OCI-LY7 (cell line): ENCODE data around the gene SDHD. TPM values are rescaled to one million over a fixed set of nuclear protein-coding genes. Genes with fewer than 3 reads are reported as not detected.
"Not testable (repeated sequence)": the region's sequence is repeated elsewhere in the genome, so short reads cannot be mapped to it uniquely, and the experiment has no call there.

Source experiments
- BruUV-seq: library from RNA; stranded (reverse); fragments of 400-500 nt; replicated peaks from 2 replicates; lab custom pipeline; 2021; lab: Mats Ljungman, UMichigan
- CTCF ChIA-PET: fragments of 300-600 bp; sonication (Branson Sonifier 250); formaldehyde crosslinking; loops from one replicate; lab custom pipeline; 2022; ENCODE audit warnings: antibody characterized with exemption; ENCODE audit not compliant: unreplicated experiment; lab: Charles Lee
- POLR2A ChIA-PET: fragments of 300-600 bp; sonication (Branson Sonifier 250); formaldehyde crosslinking; loops from one replicate; lab custom pipeline; 2022; ENCODE audit warnings: antibody characterized with exemption; lab: Charles Lee
- DNase-seq: peaks from one replicate; pipeline ENCODE4 v3.0.0-alpha.2; 2015; ENCODE audit warnings: low spot score
- H2AFZ ChIP-seq: fragments of 200-600 bp; sonication (generic), shearing (Covaris generic); 2 replicates; pipeline ENCODE4 v1.6.1; 2014; ENCODE audit warnings: mild to moderate bottlenecking, antibody characterized with exemption, low read length, moderate library complexity
- H3K27ac ChIP-seq: fragments of 200-600 bp; sonication (generic); 2 replicates; pipeline ENCODE4 v1.5.1; 2014; ENCODE audit warnings: mixed run types, low read depth, mild to moderate bottlenecking, moderate library complexity, low read length, inconsistent platforms; ENCODE audit not compliant: poor library complexity, severe bottlenecking
- H3K36me3 ChIP-seq: fragments of 200-600 bp; sonication (generic); 2 replicates; pipeline ENCODE4 v1.6.1; 2014; ENCODE audit warnings: mild to moderate bottlenecking, antibody characterized with exemption, low read length, moderate library complexity, mixed read lengths; ENCODE audit not compliant: insufficient read depth
- H3K4me1 ChIP-seq: fragments of 200-600 bp; sonication (generic); 2 replicates; pipeline ENCODE4 v1.5.1; 2014; ENCODE audit warnings: mild to moderate bottlenecking, low read length; ENCODE audit not compliant: insufficient read depth, poor library complexity, severe bottlenecking
- H3K4me2 ChIP-seq: fragments of 200-600 bp; sonication (generic); 2 replicates; pipeline ENCODE4 v1.6.1; 2014; ENCODE audit warnings: mild to moderate bottlenecking, low read length
- H3K4me3 ChIP-seq: fragments of 200-600 bp; sonication (generic); 2 replicates; pipeline ENCODE4 v1.5.1; 2014; ENCODE audit warnings: mild to moderate bottlenecking, low read depth, low read length; ENCODE audit not compliant: poor library complexity, severe bottlenecking
- H3K79me2 ChIP-seq: fragments of 200-600 bp; sonication (generic); 2 replicates; pipeline ENCODE4 v1.6.1; 2016; ENCODE audit warnings: low read depth, mild to moderate bottlenecking, low read length, moderate library complexity, mixed read lengths; ENCODE audit not compliant: insufficient read depth
- H3K9me2 ChIP-seq: fragments of 200-600 bp; sonication (generic); 2 replicates; pipeline ENCODE4 v1.6.1; 2016; ENCODE audit warnings: mild to moderate bottlenecking, low read length, mixed read lengths; ENCODE audit not compliant: insufficient read depth
- H3K9me3 ChIP-seq: fragments of 200-600 bp; sonication (generic); 2 replicates; pipeline ENCODE4 v1.6.1; 2014; ENCODE audit warnings: mild to moderate bottlenecking, mixed run types, low read length, mixed read lengths
- H4K20me1 ChIP-seq: fragments of 200-600 bp; sonication (generic); 2 replicates; pipeline ENCODE4 v1.6.1; 2014; ENCODE audit warnings: mild to moderate bottlenecking, antibody characterized with exemption, low read length, moderate library complexity, mixed read lengths; ENCODE audit not compliant: insufficient read depth
- CTCF ChIP-seq: fragments of 200-600 bp; sonication (generic); conservative IDR thresholded peaks from 2 replicates; pipeline ENCODE4 v1.5.1; 2014; ENCODE audit warnings: mild to moderate bottlenecking, antibody characterized with exemption, low read length, moderate library complexity, mixed read lengths
- EZH2phosphoT487 ChIP-seq: fragments of 200-600 bp; sonication (generic); IDR thresholded peaks from 2 replicates; pipeline ENCODE4 v1.6.1; 2018; ENCODE audit warnings: low read depth, borderline replicate concordance, mild to moderate bottlenecking, mixed run types, antibody characterized with exemption, low read length, moderate library complexity, mixed read lengths
- intact Hi-C: fragments of 100-400 bp; cut with micrococcal nuclease; formaldehyde crosslinking; loops from one replicate; pipeline ENCODE4 v1.10.0; 2022; ENCODE audit not compliant: unreplicated experiment
- total RNA-seq, 2 experiments: library from RNA; depleted of rRNA in 1 of 2; stranded (reverse); fragments of >200 nt in 1 of 2; shearing (Covaris generic) in 1 of 2; gene quantifications; 2 replicates each; pipeline ENCODE4 v1.2.3, GENCODE V29; 2014 to 2022

The SDHD gene
- total RNA-seq, 2 experiments from 2014 or later: 58.8 to 77.1 TPM

GRCh38 chr11:112085822-112086421 lies 751 bp upstream of the SDHD start:
- Histone ChIP-seq H3K9me2 (no peaks in the 10 kb centered on the region), H3K27ac (peak overlapping the region; percentile 42), H3K9me3 (no peaks in the 10 kb centered on the region), H3K4me2 (peak overlapping the region; percentile 85), H3K4me1 (peaks cover 24% of the 10 kb centered on the region), H4K20me1 (no peaks in the 10 kb centered on the region), H2AFZ (peak overlapping the region; percentile 53), H3K36me3 (peaks cover 74% of the 10 kb centered on the region), H3K79me2 (peaks cover 46% of the 10 kb centered on the region), H3K4me3 (peak overlapping the region; percentile 89)
- intact Hi-C loops: loop anchor here (5.0 kb wide), 2 partner anchors 149 to 209 kb away; partner anchors contain the start of genes CFAP68, DIXDC1 and FDXACB1
- TSS peak; percentile 77 for BruUV-seq
- ChIA-PET POLR2A (interaction anchor here (0.6 to 1.7 kb wide), 10 partner anchors 9 to 214 kb away, joined by 3 to 11 read pairs (median 4); partner anchors contain the start of gene ALG9), CTCF (no interaction called here)
- TF ChIP-seq EZH2phosphoT487 (no peak), CTCF (no peak)
- DNase-seq: peak; percentile 38

GRCh38 chr11:112087212-112087611 lies 539 bp downstream of the SDHD start:
- intact Hi-C loops: loop anchor here (5.0 kb wide), 2 partner anchors 150 to 210 kb away; partner anchors contain the start of genes CFAP68, DIXDC1 and FDXACB1
- TF ChIP-seq EZH2phosphoT487 (no peak), CTCF (no peak)
- H3K9me3 ChIP-seq: no peaks in the 10 kb centered on the region
- peak overlapping the region; percentile 85 for H3K4me2 ChIP-seq
- H3K27ac ChIP-seq: peak overlapping the region; percentile 56
- H3K4me1 ChIP-seq: peaks cover 24% of the 10 kb centered on the region
- CTCF ChIA-PET: interaction anchor here (0.6 kb wide), 1 partner anchor 155 kb away, joined by 3 read pairs; no protein-coding TSS in a partner anchor
- peak overlapping the region; percentile 89 for H3K4me3 ChIP-seq
- peaks cover 79% of the 10 kb centered on the region for H3K36me3 ChIP-seq
- no peaks in the 10 kb centered on the region for H4K20me1 ChIP-seq
- peak; percentile 8 for DNase-seq
- POLR2A ChIA-PET: interaction anchor here (0.8 to 1.7 kb wide), 12 partner anchors 8 to 216 kb away, joined by 3 to 11 read pairs (median 4); partner anchors contain the start of gene ALG9
- H3K9me2 ChIP-seq: no peaks in the 10 kb centered on the region
- BruUV-seq: TSS peak; percentile 60
- H3K79me2 ChIP-seq: peaks cover 46% of the 10 kb centered on the region
- peak overlapping the region; percentile 68; the same call in 1 of the 2 replicates for H2AFZ ChIP-seq

GRCh38 chr11:112095302-112095701 lies 8.6 kb downstream of the SDHD start:
- H3K79me2 ChIP-seq, H3K27ac ChIP-seq, H3K4me1 ChIP-seq, H3K4me2 ChIP-seq, H2AFZ ChIP-seq, intact Hi-C loops, H3K4me3 ChIP-seq, H3K9me3 ChIP-seq, H4K20me1 ChIP-seq, DNase-seq, CTCF ChIA-PET, H3K9me2 ChIP-seq: not testable (repeated sequence)
- peaks cover 70% of the 10 kb centered on the region for H3K36me3 ChIP-seq
- BruUV-seq: TSS peak; percentile 55
- POLR2A ChIA-PET: interaction anchor here (0.6 to 1.6 kb wide), 5 partner anchors 8 to 21 kb away, joined by 3 to 4 read pairs (median 3); partner anchors contain the start of genes SDHD and TIMM8B
